ENCODE data around the gene ETV4. TPM values are rescaled to one million over a fixed set of nuclear protein-coding genes. Genes with fewer than 3 reads are reported as not detected.

ETV4 gene
- total and polyA plus RNA-seq, 2 of the 13 experiments (the other 11 are each of a cell fraction or from before 2014, with no cell fraction given): 128 to 330 TPM

DNA sequence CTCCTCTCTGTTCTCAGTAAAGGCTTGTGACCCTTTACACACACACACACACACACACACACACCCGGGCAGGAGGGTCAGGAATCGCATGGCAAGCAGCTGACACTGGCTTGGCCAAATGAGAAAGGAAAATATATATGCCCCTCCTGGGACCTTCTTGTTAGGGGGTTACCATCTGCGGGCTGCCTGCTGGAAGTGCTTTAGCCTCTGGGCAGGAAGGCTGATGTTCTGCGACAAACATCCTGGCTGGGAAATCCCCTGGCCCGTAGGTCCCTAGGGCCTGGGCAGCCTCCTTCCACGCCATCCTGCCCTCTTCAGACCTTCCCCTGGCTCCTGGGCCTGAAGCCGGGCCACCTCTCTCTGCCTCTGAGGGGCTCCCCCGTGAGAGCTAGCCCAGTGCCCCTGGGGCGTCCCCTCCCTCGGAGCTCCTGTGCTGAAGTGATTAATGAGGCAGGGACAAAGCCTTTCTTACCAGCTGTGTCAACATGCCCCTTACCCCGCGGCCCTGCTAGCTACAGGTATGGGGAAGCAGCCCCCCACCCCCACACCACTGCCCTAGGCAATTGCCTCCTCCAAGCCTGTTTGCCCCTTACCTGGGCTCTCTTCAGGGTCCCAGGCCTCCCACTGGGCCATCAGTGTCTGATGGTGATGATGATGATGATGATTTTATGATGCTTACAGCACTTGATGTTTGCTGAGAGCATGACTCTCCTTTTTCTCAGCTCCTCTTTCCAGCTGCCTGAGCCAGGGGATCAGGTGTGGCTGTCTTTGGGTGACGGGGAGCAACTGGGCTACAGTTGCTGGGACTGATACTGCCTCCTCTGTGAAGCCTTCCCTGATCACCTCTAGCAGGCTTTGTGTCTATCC, 32.8 kb upstream of the ETV4 start (continued):
- TF ChIP-seq, protein P1, sequence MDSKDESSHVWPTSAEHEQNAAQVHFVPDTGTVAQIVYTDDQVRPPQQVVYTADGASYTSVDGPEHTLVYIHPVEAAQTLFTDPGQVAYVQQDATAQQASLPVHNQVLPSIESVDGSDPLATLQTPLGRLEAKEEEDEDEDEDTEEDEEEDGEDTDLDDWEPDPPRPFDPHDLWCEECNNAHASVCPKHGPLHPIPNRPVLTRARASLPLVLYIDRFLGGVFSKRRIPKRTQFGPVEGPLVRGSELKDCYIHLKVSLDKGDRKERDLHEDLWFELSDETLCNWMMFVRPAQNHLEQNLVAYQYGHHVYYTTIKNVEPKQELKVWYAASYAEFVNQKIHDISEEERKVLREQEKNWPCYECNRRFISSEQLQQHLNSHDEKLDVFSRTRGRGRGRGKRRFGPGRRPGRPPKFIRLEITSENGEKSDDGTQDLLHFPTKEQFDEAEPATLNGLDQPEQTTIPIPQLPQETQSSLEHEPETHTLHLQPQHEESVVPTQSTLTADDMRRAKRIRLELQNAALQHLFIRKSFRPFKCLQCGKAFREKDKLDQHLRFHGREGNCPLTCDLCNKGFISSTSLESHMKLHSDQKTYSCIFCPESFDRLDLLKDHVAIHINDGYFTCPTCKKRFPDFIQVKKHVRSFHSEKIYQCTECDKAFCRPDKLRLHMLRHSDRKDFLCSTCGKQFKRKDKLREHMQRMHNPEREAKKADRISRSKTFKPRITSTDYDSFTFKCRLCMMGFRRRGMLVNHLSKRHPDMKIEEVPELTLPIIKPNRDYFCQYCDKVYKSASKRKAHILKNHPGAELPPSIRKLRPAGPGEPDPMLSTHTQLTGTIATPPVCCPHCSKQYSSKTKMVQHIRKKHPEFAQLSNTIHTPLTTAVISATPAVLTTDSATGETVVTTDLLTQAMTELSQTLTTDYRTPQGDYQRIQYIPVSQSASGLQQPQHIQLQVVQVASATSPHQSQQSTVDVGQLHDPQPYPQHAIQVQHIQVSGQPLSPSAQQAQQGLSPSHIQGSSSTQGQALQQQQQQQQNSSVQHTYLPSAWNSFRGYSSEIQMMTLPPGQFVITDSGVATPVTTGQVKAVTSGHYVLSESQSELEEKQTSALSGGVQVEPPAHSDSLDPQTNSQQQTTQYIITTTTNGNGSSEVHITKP (CRISPR knock-in tag; IDR thresholded peaks at IDR 0.05; ENCODE audit: low read depth): no peak
- TF ChIP-seq RAD21 (CRISPR knock-in tag; IDR thresholded peaks at IDR 0.05): no peak
- peak; percentile 74 for TF ChIP-seq ZBTB7A (CRISPR knock-in tag; IDR thresholded peaks at IDR 0.05)
- TF ChIP-seq, protein P2, sequence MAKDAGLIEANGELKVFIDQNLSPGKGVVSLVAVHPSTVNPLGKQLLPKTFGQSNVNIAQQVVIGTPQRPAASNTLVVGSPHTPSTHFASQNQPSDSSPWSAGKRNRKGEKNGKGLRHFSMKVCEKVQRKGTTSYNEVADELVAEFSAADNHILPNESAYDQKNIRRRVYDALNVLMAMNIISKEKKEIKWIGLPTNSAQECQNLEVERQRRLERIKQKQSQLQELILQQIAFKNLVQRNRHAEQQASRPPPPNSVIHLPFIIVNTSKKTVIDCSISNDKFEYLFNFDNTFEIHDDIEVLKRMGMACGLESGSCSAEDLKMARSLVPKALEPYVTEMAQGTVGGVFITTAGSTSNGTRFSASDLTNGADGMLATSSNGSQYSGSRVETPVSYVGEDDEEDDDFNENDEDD (CRISPR knock-in tag; IDR thresholded peaks at IDR 0.05; ENCODE audit: borderline replicate concordance): no peak
- TF ChIP-seq ZKSCAN5 (CRISPR knock-in tag; IDR thresholded peaks at IDR 0.05): no peak
- TF ChIP-seq ZKSCAN8 (CRISPR knock-in tag; IDR thresholded peaks at IDR 0.05; ENCODE audit: borderline replicate concordance): no peak
- TF ChIP-seq, protein P3, sequence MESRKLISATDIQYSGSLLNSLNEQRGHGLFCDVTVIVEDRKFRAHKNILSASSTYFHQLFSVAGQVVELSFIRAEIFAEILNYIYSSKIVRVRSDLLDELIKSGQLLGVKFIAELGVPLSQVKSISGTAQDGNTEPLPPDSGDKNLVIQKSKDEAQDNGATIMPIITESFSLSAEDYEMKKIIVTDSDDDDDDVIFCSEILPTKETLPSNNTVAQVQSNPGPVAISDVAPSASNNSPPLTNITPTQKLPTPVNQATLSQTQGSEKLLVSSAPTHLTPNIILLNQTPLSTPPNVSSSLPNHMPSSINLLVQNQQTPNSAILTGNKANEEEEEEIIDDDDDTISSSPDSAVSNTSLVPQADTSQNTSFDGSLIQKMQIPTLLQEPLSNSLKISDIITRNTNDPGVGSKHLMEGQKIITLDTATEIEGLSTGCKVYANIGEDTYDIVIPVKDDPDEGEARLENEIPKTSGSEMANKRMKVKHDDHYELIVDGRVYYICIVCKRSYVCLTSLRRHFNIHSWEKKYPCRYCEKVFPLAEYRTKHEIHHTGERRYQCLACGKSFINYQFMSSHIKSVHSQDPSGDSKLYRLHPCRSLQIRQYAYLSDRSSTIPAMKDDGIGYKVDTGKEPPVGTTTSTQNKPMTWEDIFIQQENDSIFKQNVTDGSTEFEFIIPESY (CRISPR knock-in tag; IDR thresholded peaks at IDR 0.05): no peak
- no peak for TF ChIP-seq GMEB2 (CRISPR knock-in tag; IDR thresholded peaks at IDR 0.05; ENCODE audit: low read depth)
- TF ChIP-seq MAFK (conservative IDR thresholded peaks at IDR 0.05 in 1 of 2, IDR thresholded peaks at IDR 0.05 in 1 of 2; ENCODE audit: low read length in 2 of 2): no peak
- peak; percentile 43; the same call in 1 of the 2 replicates for TF ChIP-seq ZNF136 (CRISPR knock-in tag; IDR thresholded peaks at IDR 0.05; ENCODE audit: low read depth)
- TF ChIP-seq, protein P4, sequence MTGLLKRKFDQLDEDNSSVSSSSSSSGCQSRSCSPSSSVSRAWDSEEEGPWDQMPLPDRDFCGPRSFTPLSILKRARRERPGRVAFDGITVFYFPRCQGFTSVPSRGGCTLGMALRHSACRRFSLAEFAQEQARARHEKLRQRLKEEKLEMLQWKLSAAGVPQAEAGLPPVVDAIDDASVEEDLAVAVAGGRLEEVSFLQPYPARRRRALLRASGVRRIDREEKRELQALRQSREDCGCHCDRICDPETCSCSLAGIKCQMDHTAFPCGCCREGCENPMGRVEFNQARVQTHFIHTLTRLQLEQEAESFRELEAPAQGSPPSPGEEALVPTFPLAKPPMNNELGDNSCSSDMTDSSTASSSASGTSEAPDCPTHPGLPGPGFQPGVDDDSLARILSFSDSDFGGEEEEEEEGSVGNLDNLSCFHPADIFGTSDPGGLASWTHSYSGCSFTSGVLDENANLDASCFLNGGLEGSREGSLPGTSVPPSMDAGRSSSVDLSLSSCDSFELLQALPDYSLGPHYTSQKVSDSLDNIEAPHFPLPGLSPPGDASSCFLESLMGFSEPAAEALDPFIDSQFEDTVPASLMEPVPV (CRISPR knock-in tag; IDR thresholded peaks at IDR 0.05): no peak
- no peak for TF ChIP-seq WIZ (CRISPR knock-in tag; IDR thresholded peaks at IDR 0.05)
- TF ChIP-seq MBNL3 (CRISPR knock-in tag; conservative IDR thresholded peaks at IDR 0.05): no peak
- no peak for TF ChIP-seq SSRP1 (CRISPR knock-in tag; IDR thresholded peaks at IDR 0.05)
- TF ChIP-seq ZNF446 (CRISPR knock-in tag; IDR thresholded peaks at IDR 0.05): no peak
- TF ChIP-seq ZNF75D (CRISPR knock-in tag; IDR thresholded peaks at IDR 0.05; ENCODE audit: borderline replicate concordance): no peak
- no peak for TF ChIP-seq PREB (CRISPR knock-in tag; IDR thresholded peaks at IDR 0.05)
- TF ChIP-seq KDM6A (CRISPR knock-in tag; IDR thresholded peaks at IDR 0.05; ENCODE audit: low read depth): no peak
